NCI-H128 (cell line): ENCODE data around the gene GGA1.
"Not testable (repeated sequence)": the region's sequence is repeated elsewhere in the genome, so short reads cannot be mapped to it uniquely, and the experiment has no call there.

Experiments
- DNase-seq: peaks from one replicate; lab custom pipeline; 2025; ENCODE audit not compliant: unreplicated experiment; lab: John Stamatoyannopoulos, UW

GGA1 gene

DNA sequence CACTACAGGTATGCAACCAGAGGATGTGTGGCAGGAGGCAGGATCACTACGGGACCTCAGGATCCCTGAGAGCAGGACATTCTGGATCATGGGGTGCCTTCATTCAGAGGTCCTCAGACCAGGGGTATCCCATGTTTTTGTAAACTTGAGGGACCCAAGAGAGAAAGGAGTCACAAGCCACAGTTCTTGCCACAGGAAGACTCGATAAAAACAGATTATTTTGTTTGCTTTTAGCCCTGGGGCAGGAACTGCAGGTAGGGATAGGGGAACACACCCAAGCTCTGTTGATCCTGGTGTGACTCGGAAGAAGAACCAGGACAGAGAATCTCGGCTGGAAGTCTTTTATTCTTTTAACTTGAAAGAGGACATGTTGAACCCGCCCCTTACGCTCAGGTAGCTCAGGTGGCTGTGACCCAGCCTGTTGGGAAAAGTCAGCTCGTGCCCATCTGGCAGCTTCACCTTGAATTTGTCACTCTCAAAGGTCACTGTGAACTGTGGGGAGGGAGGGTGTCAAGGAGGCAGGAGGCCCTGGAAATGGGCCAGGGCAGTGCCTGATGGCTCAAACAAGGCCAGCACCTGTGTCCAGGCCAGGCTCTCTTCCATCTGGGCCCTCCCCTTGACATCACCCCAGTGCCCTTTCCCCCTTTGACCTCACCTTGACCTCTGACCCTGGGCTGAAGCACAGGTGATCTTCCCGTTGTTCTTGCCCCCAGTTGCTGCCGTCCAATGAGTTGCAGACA, 38.5 kb upstream of the GGA1 start:
- no peak for DNase-seq

- no peak for DNase-seq
Observed at GRCh38 chr22:37570661-37570976, 38.0 kb upstream of the GGA1 start.

- no peak for DNase-seq
Observed at GRCh38 chr22:37571258-37571991, 37.2 kb upstream of the GGA1 start.

GRCh38 chr22:37571992-37572373, 36.7 kb upstream of the GGA1 start:
- DNase-seq = no peak

- no peak for DNase-seq
Observed at GRCh38 chr22:37575490-37576003, 33.1 kb upstream of the GGA1 start.

DNA sequence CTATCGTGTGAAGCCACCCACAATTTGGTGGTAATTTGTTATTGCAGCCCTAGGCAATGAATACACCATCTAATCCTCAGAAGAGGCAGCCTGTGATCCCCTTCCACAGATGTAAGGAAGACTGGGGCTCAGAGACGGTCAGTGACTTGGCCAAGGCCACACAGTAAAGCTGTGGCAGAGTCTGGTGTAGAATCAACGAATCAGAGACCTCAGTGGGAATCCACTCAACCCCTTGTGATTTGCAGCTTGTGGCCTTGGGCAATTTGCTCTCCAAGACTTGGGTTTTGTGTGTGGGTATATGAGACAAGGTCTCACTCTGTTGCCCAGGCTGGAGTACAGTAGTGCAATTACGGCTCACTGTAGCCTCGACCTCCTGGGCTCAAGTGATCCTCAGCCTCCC, 30.6 kb upstream of the GGA1 start:
- DNase-seq = no peak

DNA sequence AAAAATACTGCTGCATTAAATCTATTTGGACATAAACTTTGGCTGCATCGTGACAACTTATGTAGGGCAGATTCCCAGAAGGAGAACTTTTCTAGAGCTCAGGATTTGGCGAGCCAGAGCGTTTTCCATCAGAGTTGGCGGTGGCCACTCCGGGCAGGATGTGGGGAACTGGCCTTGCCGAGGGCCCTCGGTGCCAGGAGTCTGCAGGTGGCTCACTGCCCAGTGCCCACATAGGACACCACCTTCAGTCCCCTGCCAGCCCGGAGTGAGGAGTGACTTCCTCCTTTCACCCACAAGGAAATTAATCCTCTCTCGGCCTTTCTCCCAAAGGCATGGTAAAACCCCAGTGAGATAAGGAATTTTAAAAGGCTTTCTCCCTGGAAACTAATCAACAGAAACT, 27.1 kb upstream of the GGA1 start:
- DNase-seq = no peak

DNA sequence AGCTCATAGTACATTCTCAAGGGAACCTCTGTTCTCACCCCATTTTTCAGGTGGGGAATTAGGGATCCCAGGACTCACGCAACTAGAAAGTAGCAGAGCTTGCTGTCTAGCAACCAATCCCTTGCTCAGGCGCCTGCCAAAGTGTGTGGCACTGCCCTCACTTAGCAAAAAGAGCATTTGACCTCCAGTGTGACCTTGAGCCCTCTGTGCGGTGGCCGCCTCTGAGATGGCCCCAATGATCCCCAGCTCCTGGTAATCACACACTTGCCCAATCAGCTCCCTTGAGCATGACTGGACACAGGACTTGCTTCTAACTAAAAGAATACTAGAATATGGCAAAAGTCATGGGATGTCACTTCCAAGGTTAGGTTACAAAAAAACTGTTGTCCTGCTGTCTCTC, 26.1 kb upstream of the GGA1 start:
- no peak for DNase-seq

- DNase-seq = no peak
Observed at GRCh38 chr22:37588546-37589215, 20.0 kb upstream of the GGA1 start.

GRCh38 chr22:37589636-37590035, 19.0 kb upstream of the GGA1 start:
- no peak for DNase-seq

DNA sequence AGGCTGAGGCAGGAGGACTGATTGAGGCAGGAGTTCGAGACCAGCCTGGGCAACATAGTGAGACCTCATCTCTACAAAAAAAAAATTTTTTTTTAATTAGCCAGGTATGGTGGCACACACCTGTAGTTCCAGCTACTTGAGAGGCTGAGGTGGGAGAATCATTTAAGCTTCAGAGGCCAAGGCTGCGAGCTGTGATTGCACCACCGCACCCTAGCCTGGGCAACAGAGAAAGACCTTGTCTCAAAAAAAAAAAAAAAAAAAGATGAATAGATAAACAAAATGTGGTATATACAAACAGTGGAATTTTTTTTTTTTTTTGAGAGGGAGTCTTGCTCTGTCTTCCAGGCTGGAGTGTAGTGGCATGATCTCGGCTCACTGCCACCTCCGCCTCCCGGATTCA, 17.6 kb upstream of the GGA1 start:
- DNase-seq = not testable (repeated sequence)

GRCh38 chr22:37591823-37592404, 16.7 kb upstream of the GGA1 start:
- DNase-seq = no peak

GRCh38 chr22:37594237-37594636, 14.4 kb upstream of the GGA1 start:
- DNase-seq = no peak

DNA sequence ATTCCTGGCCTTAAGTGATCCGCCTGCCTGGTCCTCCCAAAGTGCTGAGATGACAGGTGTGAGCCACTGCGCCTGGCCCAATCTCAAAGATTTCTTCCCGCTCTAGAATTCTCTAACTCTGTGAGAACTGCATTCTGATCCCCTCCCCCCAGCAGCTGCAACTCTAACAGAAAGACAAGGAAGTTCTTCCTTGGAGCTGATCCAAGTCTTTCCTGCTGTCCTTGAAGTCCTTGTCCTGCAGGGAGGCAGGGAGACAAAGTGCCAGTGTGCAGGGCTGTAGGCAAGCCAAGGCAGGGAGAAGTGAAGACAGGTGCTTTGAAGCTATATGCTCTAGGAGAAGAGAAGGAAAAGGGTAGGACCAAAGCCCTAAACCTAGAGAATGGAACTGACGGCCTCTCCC, 9.5 kb upstream of the GGA1 start:
- no peak for DNase-seq

GRCh38 chr22:37601203-37601539, 7.5 kb upstream of the GGA1 start:
- DNase-seq = no peak

- no peak for DNase-seq
Observed at GRCh38 chr22:37601540-37602442, 6.8 kb upstream of the GGA1 start.

GRCh38 chr22:37602546-37603277, 5.9 kb upstream of the GGA1 start:
- DNase-seq = not testable (repeated sequence)

DNA sequence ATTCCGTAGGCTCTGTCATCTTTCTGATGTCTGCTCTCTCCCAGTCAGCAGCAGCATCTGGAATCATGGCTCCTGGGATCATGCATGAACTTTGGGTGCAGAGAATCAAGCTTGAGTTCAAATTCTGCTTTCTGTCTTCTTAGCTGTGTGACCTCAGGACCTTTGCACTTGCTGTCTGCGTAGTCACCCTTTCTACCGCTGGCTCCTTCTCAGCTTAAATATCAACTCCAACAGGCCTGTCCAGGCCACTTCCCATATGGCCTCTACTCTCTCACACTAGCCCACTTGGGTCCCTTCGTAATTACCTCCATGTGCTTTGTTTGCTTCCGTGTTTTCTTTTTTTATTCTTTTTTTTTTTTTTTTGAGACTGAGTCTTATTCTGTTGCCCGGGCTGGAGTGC, 4.6 kb upstream of the GGA1 start:
- DNase-seq = no peak

- DNase-seq = no peak
Observed at GRCh38 chr22:37604875-37605274, 3.8 kb upstream of the GGA1 start.
